GM19025 (cell line): Measurements from ENCODE around the gene UBE3D.
A peak's percentile ranks its signal among the peaks of the same experiment; 100 is the strongest.

ENCODE experiments used
- ATAC-seq: cut with Tn5 transposase; IDR thresholded peaks from one replicate; pipeline ENCODE4 v1.9.1; 2021; ENCODE audit warnings: mild to moderate bottlenecking, low read depth, moderate library complexity; ENCODE audit not compliant: unreplicated experiment

Gene UBE3D, protein sequence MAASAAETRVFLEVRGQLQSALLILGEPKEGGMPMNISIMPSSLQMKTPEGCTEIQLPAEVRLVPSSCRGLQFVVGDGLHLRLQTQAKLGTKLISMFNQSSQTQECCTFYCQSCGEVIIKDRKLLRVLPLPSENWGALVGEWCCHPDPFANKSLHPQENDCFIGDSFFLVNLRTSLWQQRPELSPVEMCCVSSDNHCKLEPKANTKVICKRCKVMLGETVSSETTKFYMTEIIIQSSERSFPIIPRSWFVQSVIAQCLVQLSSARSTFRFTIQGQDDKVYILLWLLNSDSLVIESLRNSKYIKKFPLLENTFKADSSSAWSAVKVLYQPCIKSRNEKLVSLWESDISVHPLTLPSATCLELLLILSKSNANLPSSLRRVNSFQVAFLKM

DNA sequence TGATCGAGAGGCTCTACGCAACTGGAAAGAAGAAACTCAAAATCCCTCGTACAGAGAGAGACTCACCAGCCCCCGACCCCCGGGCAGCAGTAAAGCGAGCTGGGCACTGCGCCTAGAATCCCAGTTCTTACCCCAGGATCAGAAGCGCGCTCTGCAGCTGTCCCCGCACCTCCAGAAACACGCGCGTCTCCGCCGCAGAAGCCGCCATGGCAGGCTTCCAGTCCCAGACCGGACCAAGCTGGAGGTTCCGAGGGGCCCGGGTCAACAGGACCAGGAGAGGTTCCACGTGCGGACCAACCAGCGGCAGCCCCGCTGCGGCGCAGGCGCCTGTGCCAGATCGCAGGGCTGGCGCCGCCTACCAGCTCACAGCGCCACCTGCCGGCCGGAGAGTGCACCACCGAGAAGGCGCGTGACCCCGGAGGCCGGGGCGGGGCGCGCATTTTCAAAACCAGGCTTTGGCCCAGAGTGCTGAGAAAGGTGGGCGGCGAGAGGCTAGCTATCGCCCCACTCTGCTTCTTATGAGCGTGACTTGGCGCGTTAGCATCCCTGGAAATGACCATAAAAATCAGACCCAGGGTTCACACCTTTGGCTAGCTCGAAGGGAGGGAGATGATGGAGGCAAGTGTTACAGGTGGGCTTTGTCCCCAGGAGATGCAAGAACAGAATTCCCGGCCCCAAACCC, at the start of gene UBE3D:
Gene UBE3D (minus strand): TSS at position 331 of the 682 bp plus-strand sequence. CDS start 123 bp downstream, at position 208.
- ATAC-seq, result peak; percentile 53

DNA sequence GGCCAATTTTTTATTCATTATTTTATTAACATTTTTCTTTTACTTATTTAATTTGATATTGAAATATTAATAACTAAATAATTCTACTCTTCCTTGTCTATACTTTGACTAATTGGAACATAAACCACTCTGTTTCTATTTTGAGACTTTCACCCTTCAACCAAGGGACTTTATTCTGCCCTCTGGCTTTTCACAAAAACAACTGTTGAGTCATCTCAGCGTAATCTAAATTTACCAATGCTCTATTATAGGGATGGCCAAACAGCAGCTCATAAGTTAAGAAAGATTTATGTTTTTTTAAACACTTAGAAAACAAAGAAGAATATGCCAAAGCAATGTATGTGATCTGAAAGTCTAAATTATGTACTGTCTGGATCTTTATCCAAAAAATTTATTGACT, 48.5 kb upstream of the UBE3D start:
- ATAC-seq, result no peak

DNA sequence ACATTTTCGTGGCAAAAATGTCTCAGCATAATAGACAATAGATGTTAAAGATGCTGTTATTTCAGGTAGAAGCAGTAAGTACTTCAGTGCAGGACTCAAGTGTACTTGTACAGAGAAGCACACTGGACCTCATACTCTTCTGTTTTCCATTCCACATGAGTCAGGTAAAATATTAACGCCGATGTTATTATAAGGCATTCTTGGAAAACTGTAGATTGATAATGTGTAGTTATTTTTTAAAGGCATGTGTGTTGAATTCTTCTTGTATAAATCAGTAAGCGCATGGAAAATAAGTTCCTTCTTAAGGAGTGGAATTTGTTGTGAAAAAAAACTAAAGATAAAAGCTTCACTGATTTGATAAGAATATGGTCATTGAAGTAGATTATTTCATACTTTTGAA, 47.6 kb upstream of the UBE3D start:
- ATAC-seq, result no peak

DNA sequence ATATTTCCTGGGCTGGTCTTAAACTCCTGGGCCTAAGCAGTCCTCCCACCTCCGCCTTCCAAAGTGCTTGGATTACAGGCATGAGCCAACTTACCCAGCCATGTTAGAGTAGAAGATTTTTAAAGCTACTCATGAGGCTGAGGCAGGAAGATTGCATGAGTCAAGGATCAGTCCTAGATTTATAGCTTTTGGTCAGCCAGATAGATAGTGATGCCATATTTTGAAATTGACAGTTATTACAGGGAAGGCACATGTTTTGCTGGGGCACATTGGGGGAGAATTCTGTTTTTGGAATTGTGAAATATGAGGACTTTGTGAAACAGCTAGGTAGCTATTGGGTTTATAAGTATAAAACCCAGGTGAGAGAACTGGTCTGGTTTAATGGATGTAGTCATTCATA, 42.7 kb upstream of the UBE3D start:
- ATAC-seq, result no peak

DNA sequence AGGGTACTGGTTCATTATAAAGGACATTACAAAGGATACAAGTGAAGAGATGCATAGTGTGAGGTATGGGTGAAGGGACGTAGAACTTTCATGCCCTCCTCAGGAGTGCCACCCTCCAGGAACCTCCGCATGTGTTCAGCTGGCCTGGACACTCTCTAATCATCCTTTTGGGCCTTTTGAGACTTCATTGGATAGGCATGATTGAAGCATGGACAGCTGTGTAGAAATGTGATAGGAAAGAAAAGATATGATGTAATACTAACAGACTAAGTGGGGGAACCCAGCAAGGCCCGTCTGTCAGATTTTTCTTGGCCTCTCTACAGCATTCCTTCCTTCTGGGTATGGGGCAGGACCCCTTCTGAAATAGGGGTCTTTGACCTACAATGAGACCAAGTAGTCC, 32.9 kb upstream of the UBE3D start:
- no peak for ATAC-seq

DNA sequence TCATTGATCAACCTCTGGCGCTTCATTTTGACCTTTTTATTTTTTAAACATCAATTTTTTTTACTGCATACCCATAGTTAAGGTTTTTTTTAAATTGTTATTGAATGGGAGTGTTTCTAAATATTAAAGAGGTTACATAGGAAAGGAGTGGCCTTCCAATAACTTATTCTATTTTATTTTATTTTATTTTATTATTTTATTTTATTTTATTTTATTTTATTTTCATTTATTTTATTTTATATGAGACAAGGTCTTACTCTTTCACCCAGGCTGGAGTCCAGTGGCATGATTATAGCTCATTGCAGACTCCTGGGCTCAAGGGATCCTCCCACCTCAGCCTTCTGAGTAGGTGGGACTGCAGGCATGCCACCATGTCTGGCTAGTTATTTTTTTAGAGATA, 32.0 kb upstream of the UBE3D start:
- ATAC-seq, result no peak

DNA sequence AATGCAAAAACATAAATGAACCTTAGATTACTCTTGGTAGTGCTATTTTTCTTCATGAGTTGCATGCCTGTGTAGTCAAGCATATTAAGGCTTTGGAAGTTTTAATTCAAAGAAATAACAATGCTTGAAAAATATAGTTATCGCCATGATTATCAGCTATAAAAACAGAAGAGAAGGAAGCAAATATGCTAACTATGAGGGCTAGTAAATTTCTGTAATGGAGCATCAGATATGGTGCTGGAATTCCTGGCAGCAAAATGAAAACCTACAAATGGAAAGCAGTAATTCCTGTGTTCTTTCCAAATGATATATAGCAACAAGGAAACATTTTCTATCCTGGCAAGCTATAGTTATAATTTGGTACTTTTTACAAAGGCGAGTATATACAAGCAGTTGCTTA, 31.6 kb upstream of the UBE3D start:
- no peak for ATAC-seq

DNA sequence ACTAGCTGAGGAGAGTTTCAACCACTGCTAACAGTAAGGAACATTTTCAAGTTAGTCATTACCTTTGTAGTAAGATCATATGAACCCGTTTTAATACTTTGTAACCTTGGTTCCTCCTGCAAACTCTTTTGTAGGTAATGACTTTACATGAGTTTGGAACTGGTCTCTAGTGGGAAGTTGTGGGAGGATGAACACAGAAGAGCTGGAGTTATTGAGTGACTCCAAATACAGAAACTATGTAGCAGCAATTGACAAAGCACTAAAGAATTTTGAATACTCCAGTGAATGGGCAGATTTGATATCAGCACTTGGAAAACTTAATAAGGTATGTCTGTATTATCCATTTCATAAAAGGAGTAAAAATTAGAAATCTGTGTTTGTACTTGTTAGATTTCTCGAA, 31.1 kb upstream of the UBE3D start:
- ATAC-seq, result no peak

DNA sequence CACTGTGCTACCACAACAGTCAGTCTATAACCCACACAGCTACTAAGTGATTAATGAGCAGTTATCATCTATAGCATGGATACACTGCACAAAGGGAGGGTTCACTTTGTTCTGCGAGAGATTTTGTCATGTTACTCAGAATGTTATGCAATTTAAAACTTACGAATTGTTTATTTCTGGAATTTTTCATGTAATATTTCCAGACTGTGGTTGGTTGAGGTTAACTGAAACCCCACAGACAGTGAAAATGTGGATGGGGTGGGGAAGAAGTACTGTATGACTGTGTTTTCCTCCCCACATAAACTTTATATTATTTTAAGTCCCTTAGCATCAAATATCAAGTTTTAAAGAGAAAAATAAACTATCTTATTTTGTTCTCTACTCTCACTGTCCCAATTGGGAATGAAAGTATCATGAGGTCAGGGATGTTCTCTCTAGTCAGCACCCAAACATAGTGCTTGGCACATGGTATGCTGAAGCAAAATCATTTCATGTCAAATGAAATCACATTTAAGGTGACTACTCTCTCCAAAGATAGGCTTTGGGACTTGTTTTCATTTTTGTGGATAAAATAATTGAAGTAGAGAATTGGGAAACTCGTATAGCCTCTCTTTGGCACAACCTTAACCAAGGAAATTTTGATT, 27.2 kb upstream of the UBE3D start:
- ATAC-seq, result no peak

DNA sequence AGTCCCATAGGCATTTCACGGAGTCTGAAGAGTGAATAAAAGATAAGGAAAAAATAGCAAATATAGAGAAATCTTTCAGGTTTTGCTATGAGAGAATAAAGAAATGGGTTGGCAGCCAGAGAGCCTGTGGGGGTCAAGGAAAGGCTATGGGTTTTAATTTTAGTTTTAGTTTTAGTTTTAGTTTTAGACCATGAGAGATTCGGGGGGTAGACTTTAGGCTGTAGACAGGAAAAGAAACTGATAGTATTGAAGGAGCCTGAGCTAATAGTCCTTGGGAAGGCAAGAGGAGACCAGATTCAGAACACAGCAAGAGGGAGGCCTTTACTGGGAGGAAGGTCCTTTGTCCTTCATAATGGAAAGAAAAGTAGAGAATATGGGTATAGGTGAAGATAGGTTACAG, 21.1 kb upstream of the UBE3D start:
- ATAC-seq, result peak; percentile 98

DNA sequence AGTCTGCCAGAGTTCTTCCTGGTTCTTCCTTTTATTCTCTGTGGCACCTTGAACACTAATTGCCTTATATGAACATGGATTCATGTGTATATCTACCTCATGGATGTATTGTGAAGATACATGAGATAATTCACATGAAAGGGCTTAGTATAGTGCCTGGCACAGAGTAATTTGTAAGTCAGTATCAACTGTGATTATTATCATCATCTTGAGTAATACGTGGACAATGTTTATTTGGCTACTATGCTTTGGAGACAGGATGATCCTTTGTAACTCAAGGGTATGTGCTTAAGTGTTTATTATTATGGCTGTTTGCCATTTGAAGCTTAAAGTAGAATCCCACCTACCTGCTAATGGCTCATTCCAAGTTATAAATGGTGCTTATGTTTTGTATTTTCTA, 17.8 kb upstream of the UBE3D start:
- ATAC-seq, result no peak

DNA sequence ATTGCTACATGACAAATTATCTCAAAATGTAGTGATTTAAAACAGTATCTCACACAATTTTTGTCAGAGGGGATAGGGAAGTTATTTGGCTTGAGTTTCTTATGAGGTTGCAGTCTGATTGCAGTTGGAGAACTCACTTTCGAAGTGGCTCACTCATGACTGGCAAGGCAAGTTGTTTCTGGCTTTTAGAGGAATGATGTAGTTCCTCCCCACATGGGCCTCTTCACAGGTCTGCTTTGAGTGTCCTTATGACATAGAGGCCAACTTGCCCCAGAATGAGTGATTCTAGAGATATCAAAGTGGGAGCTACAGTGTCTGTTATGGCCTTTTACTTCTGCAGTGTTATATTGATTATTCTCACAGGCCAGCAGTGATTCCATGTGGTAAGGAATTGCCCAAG, 8.0 kb upstream of the UBE3D start:
- no peak for ATAC-seq

DNA sequence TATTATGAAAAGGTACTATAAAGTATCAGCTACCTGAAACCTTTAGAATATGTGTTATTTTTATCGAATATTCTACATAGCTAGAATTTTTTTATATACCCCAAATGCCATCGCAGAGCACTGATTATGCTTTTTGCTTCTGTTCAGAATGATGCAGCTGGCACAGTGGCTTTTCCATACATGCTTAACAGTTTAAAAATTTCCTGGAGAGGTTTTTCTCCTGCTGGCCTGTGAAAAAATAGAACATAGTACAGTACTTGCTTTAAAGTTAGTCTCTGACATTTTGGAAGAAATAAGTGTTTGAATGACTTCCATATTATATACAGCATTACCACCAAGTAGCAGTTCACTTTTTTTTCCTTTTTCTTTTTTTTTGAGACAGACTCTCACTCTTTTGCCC, 7.1 kb upstream of the UBE3D start:
- no peak for ATAC-seq

DNA sequence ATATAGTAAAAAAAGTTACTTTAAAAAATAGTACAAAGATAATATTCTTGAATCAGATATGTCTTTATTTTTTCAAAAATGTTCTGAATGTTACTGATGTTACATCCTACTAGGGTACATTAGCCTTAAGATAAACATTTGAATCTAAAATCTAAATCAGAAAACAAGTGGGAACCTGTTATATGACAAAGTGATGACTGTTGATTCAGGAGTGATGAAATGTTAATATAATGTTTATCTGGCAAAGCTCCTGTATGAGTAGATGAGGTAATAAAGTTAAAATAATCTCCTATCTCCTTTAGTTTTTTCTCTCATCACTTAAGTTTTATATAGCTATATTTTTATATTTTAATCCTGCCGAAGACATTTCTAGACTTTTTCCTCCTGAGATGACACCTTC, 6.1 kb upstream of the UBE3D start:
- ATAC-seq, result no peak

DNA sequence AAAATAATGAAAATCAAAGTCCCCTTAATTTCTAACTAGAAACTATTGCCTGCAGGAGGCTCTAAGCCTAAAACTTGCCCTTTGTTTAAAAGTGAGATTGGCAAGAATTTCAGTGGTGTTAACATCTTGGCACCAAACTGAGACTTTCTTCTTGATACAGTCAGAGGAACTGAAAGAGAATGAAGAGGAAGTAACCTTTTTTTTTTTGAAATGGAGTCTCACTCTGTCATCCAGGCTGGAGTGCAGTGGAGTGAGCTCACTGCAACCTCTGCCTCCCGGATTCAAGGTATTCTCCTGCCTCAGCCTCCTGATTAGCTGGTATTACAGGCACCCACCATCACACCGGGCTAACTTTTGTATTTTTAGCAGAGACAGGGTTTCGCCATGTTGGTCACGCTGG, 5.4 kb upstream of the UBE3D start:
- peak; percentile 38 for ATAC-seq

DNA sequence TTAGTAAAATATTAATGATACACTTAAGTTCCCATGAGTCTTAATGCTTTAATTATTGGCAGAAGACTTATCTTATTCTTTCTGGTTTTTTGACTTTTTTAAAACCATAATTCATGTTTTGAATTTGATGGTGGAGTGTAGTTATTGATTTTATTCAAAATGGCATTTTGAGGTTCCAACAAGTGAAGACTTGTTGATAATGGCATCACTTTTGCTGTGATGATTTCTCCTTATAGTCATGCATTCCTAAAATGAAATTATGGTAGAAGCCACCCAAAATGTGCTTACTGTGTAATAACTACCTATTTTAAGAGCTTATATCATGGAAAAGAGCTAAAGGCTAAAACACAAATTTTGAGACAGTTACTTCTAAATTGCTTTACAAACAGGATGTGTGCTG, 4.0 kb upstream of the UBE3D start:
- no peak for ATAC-seq

DNA sequence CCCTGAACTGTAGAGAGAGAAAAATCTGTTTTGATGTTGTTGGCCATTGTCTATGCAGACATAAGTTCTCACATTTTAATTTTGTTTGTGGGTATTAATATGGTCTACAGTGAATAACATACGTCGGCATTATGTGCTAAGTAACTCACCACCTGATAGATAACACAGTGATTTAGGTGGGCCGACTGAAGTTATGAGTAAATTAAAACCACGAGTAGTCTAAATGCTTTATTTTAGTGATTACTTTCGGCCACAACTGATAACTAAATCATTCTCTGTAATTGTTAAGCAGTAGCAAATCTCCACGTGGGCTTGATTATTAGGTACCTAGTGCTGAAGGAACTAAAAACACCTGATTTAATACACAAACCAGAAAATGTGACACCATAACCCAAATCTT, 3.0 kb upstream of the UBE3D start:
- no peak for ATAC-seq

DNA sequence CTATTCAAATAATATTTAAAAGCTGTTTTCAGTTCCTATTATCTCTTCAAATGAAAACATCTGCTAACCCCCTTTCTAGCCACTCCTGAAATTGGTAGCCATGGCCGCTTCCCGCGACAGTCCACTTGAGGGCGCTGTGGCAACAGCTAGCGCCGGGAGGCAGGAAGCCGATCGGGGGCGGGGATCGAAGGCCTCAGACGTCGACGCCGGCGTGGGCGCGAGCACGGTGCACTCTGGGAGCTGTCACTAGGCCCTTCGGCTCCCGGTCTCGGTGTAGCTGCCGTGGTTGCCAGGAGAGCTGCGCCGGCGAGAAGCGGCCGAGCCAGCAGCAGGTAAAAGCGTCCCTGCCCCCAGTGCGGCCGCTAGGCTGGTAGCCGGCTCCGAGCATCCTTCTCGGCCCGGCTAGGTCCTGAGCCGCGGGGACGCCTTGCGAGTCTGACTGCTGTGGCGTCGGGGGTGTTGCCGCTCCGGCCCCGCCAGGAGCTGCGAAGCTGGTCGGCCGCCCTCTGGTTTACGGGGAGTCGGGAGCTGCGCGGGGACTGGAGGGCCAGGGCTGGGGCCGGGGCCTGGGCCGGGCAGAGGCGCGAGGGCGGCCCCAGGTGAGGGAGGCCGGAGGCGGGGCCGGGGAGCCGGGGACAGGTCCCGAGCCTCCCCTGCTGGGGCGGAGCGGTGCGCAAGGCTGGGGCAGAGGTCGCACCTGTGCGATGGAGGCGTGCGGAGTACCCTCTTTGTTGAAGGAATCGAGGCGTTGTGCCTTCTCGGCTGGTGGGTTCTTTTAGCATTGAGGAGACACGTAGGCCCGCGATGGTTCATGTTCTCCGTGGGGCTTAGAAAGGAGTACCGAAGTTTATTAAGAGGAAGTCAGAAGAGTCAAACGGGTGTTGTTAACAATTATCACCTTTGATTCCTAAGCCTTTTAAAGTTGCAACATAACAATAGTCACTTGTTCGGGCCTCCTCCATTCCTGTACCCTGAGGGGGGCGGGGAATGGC, 2.1 kb upstream of the UBE3D start, which contains the start of gene DOP1A:
Gene DOP1A (plus strand): TSS at position 224 of the 992 bp plus-strand sequence. CDS start 29,307 bp downstream, outside the sequence.
- peak; percentile 81 for ATAC-seq

DNA sequence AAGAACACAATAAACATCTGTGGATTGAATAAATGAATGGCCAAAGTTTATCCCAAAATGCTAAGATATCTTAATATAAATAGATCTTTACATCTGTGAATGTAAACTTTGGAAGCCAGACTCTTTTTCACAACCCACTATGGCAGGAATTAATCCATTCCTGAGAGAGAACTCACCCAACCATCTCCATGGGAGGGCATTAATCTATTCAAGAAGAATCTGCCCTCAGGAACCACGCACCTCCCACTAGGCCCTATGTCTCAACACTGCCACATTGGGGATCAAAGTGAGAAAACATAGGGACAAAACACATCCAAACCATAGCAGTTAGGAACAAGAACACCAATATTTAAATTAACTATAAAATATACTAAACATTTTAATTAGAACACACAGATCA, 3.4 kb downstream of the UBE3D start:
- ATAC-seq, result no peak

DNA sequence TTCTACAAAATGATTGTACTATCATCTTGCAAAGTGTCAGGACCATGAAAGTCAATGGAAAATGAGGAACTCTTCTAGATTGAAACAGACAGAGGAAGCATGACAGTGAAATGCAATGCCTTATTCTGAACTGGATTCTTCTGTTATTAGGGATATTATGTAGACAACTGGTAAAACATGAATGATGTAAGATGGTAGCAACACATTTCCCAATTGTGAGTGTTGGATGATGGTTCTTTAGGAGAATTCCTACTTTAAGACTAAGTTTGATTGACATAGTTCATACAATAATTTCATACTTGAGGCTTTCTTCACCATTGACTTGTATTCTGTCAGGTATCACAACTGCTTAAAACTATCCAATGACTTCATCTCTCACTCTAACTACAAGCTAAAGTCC, 4.5 kb downstream of the UBE3D start:
- no peak for ATAC-seq
